Measurements from ENCODE around the gene HCFC1R1.

DNA sequence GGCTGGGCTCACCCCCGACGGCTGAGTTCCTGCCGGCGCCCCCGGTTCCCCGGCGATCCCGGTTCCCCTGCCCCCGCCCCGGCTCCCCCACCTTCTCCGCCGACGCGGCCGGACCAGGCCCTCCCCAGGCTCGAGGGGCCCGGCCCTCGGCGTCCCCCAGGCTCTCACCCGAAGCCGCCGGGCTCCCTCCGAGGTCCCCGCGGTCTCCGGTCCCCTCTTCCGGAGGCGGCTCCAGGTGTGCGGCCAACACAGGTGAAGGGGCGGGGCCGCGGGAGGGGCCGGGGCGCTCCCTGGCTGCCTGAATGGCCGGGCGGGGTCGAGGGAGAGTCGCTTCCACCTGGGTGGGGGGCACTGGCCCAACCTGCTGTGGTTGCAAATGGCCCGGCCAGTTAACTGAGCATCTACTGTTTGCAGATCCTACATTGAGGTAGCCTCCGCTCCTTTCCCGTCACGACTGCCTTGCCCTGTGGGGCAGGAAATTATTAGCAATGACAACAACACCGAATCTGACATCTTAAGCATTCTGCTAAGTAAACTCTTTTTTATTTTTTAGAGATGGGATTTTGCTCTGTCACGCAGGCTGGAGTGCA is 13.1 kb upstream of the HCFC1R1 start, which contains the start of gene BICDL2:
- no peak for TF ChIP-seq POLR2A (IDR thresholded peaks at IDR 0.05; ENCODE audit: low read depth, low read length)
- no peak for TF ChIP-seq SPI1 (IDR thresholded peaks at IDR 0.05; ENCODE audit: low read depth, low read length)
- TF ChIP-seq POLR2AphosphoS5 (IDR thresholded peaks at IDR 0.05; ENCODE audit: low read depth, low read length): no peak
- TF ChIP-seq TAF1 (IDR thresholded peaks at IDR 0.05; ENCODE audit: low read depth, low read length): no peak

All from GM12891 (cell line).